Nephron progenitor cell (in vitro differentiated cells): Measurements from ENCODE around the gene CC2D2A.

Experiments used
- DNase-seq: peaks from one replicate; pipeline ENCODE4 v3.0.0; 2021
- H3K27ac Mint-ChIP-seq: 2 replicates; pipeline ENCODE4 v1.8.0; 2021; ENCODE audit warnings: mild to moderate bottlenecking, moderate library complexity, mixed read lengths
- H3K27me3 Mint-ChIP-seq: 2 replicates; pipeline ENCODE4 v1.8.0; 2021; ENCODE audit warnings: mild to moderate bottlenecking, low read depth, mixed read lengths; ENCODE audit not compliant: poor library complexity
- H3K36me3 Mint-ChIP-seq: 2 replicates; pipeline ENCODE4 v1.8.0; 2021; ENCODE audit warnings: low read depth, mixed read lengths
- H3K4me1 Mint-ChIP-seq: 2 replicates; pipeline ENCODE4 v1.8.0; 2021; ENCODE audit warnings: mixed read lengths
- H3K4me3 Mint-ChIP-seq: 2 replicates; pipeline ENCODE4 v1.8.0; 2021; ENCODE audit warnings: mild to moderate bottlenecking, moderate library complexity, mixed read lengths
- H3K9me3 Mint-ChIP-seq: 2 replicates; pipeline ENCODE4 v1.8.0; 2021; ENCODE audit warnings: mild to moderate bottlenecking, moderate library complexity, mixed read lengths
- TF ChIP-seq, protein P1 (sequence below): fragments of 200-600 bp; sonication (generic); IDR thresholded peaks from 2 replicates; pipeline ENCODE4 v1.5.0; 2021; ENCODE audit warnings: antibody characterized with exemption

CC2D2A gene

DNA sequence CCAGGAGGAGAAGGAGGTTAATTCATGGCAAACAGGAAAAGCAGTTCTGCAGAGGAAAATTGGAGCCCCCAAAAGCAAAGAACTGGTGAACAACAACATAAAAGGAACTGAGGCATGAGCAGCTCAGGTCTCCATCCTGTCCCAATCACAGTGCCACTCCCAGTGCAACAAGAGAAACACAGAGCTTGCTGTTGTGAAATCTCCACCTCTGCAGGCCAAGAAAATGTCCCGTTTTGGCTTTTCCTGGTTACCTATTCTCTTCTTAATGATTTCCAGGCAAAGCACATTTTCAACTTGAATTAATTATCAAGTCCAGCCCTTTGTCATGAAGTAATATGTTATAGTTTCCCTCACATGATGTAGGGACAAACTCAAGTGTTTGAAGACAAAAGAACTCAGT, 41.1 kb upstream of the CC2D2A start:
- no peak for DNase-seq
- peaks cover 6% of the 10 kb centered on the region for H3K27me3 Mint-ChIP-seq
- TF ChIP-seq, protein P1, sequence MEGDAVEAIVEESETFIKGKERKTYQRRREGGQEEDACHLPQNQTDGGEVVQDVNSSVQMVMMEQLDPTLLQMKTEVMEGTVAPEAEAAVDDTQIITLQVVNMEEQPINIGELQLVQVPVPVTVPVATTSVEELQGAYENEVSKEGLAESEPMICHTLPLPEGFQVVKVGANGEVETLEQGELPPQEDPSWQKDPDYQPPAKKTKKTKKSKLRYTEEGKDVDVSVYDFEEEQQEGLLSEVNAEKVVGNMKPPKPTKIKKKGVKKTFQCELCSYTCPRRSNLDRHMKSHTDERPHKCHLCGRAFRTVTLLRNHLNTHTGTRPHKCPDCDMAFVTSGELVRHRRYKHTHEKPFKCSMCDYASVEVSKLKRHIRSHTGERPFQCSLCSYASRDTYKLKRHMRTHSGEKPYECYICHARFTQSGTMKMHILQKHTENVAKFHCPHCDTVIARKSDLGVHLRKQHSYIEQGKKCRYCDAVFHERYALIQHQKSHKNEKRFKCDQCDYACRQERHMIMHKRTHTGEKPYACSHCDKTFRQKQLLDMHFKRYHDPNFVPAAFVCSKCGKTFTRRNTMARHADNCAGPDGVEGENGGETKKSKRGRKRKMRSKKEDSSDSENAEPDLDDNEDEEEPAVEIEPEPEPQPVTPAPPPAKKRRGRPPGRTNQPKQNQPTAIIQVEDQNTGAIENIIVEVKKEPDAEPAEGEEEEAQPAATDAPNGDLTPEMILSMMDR = no peak
- no peak overlapping the region for H3K4me3 Mint-ChIP-seq
- H3K36me3 Mint-ChIP-seq = peaks cover 11% of the 10 kb centered on the region
- peaks cover 4% of the 10 kb centered on the region for H3K9me3 Mint-ChIP-seq
- H3K27ac Mint-ChIP-seq = peak overlapping the region; percentile 80
- H3K4me1 Mint-ChIP-seq = no peaks in the 10 kb centered on the region

DNA sequence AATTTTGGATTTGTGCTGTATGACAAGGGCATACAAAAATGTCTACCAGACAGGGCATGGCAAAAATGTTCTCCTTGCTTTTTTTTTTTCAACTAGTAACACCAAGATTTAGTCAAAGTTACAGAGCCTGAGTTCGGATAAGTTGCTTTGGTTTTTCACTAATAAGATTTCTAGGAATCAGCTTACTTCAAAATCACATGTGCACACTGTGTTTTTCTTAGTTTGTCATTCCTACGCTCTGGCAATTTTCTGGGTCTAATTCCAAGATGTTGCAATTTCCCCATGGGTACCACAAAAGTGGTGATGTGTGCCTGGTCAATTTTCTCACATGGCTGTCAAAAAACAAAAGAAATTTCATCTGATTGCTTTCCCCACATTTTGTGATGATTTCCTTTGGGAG, 35.6 kb upstream of the CC2D2A start:
- TF ChIP-seq, protein P1 = no peak
- Mint-ChIP-seq H3K27me3 (no peaks in the 10 kb centered on the region), H3K9me3 (peaks cover 4% of the 10 kb centered on the region), H3K4me1 (peaks cover 19% of the 10 kb centered on the region), H3K27ac (no peak overlapping the region), H3K4me3 (no peak overlapping the region), H3K36me3 (peaks cover 11% of the 10 kb centered on the region)
- DNase-seq = no peak

DNA sequence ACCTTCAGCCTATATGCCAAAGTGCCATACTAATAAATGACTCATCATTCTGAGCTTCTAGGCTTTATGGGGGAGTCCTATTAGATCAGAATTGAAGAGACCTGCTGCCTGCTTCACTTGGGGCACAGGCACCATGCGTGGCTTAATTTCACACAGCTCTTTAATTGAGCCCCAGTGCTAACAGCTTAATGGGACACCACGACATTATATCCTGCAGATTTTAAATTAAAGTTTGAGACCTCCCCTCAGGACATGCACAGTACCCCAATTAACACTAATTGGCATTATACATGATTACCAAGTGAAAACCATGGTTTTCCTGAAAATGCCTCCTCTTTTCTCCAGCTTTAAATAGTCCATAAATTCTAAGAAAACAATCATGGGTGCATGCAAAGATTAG, 35.0 kb upstream of the CC2D2A start:
- TF ChIP-seq, protein P1 = no peak
- Mint-ChIP-seq H3K9me3 (peaks cover 4% of the 10 kb centered on the region), H3K4me1 (peaks cover 19% of the 10 kb centered on the region), H3K27me3 (no peaks in the 10 kb centered on the region), H3K4me3 (no peak overlapping the region), H3K36me3 (peaks cover 11% of the 10 kb centered on the region), H3K27ac (no peak overlapping the region)
- no peak for DNase-seq

DNA sequence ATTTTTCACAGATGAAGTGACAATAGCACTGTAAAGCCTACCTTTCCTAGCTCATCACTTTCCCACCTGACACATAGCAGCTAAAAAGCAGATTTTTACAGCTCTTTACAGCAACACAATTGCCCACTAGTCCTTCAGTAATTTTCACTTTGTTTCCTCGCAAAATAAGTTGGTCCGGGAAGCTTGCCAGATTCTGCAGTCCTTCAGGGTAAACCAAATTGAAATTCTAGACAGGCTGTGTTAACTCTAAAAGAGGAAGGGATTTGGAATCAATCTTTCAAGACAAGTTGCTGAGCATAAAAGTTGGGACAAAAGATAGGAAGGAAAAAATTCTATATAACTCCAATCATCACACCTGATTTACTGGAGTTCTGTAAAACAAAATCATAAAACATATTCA, 33.2 kb upstream of the CC2D2A start:
- no peak overlapping the region for H3K27ac Mint-ChIP-seq
- peaks cover 19% of the 10 kb centered on the region for H3K4me1 Mint-ChIP-seq
- TF ChIP-seq, protein P1 = no peak
- peaks cover 11% of the 10 kb centered on the region for H3K36me3 Mint-ChIP-seq
- H3K9me3 Mint-ChIP-seq = peaks cover 4% of the 10 kb centered on the region
- no peaks in the 10 kb centered on the region for H3K27me3 Mint-ChIP-seq
- DNase-seq = no peak
- H3K4me3 Mint-ChIP-seq = no peak overlapping the region

DNA sequence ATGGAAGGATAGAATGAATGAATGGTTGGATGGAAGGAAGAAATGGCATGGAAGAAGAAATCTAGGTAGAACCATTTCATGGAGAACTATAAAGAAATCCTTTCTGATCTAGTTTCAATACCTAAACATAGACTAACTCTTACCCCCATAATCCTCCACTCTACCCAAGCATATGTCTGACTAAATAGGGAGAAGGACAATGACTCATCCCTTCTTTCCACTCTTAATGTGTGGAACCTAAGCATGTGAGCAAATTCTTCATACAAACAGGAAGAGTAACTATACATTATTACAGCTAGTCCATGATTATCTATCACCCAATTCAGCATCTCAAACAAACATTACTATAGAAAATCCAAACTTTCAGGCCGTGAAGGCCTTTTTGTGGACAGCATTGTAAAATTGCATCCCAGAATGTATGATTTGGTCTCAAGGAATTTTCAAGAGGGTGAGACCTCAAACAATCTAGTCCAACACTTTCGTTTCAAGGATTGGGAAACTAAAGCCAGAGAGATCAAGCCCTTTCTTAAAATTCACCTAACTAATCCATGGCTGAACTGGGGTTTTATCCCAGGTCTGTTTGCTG, 30.6 kb upstream of the CC2D2A start:
- peaks cover 29% of the 10 kb centered on the region for H3K4me1 Mint-ChIP-seq
- H3K9me3 Mint-ChIP-seq = peaks cover 10% of the 10 kb centered on the region
- H3K36me3 Mint-ChIP-seq = peaks cover 10% of the 10 kb centered on the region
- TF ChIP-seq, protein P1 = no peak
- H3K4me3 Mint-ChIP-seq = no peak overlapping the region
- H3K27ac Mint-ChIP-seq = no peak overlapping the region
- DNase-seq = no peak
- peaks cover 4% of the 10 kb centered on the region for H3K27me3 Mint-ChIP-seq
